Right hindlimb (tissue), 1 donor: Measurements from ENCODE around the gene PGM5.
"Not testable (repeated sequence)": the region's sequence is repeated elsewhere in the genome, so short reads cannot be mapped to it uniquely, and the experiment has no call there.

Experiments used
- DNase-seq: peaks from one replicate; pipeline ENCODE4 v3.0.0-alpha.2; 2018

The PGM5 gene

DNA sequence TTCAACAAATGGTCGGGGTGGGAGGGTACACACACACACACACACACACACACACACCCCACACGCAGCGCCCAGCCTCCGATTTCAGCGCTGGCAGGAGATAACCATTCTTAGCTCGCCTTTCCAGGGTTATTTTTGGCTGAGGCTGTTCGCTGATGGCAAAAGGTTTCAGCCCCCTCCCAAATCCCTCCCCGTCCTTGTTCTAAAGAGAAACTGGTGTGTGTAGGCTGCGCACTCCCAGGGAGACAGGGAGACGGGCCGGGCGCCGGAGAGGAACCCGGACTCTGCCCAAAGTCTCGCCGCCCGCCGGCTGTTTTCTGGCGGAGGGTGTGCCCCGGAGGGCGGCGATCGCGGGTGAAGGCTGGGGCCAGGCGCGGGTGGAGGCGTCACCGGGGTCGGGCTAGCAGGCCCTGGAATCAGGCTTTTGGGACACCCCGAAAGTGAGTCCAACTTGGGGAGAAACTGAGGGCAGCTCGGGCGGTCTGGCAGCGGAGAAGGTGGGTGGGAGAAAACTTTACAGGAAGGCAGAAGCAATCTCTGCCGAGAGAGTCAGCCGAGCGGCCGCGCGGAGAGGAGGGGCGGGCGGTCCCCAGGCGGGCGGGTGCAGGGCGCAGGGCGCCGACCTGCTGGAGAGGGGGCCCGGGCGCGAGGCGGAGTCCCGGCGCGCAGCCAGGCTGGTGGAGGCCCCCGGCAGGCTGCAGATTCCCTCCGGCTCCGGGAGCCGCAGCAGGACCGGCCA is at the start of gene PGM5:
Gene PGM5, plus strand, starts transcription at position 232 of the 739 bp plus-strand sequence. CDS start 517 bp downstream, outside the sequence.
- DNase-seq: peak; percentile 62

DNA sequence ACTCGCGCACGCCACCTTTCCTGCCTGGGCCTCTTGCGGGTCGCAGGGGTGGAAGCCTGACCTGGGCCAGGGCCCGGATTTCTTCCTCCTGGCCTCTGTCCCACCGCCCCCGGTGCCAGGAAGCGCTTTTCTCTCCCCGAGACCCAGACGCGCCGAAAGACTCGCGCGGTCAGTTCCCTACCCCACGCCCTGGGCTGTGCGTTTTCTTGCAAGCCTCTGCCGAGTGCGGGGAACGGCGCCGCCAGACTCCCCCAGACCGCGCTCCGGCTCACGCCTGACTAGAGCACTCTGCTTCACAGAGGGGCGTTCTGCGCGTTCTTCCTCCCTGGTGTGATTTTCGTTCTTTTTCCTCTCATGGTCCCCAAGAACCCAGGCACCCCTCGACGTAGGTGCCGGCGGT is 49.3 kb upstream of the PGM5 start:
- DNase-seq: not testable (repeated sequence)

DNA sequence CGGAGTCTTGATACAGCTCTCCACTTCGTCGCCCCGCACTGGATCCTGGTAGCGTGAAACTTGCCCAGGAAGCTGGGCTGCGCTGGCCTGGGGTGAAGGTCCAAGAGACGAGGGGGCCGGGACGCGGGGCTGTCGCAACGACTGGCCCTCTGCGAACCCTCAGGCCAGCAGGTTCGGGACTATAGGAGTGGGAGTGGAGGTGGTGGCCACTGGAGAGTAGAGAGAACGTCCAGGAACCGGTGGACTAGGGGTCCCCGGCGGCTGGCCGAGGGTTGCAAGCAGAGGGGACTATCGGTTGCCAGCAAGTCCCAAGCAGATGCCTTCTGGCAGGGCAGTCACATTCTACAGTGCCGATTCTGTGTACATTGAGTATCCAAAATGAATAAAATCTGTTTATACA is 48.8 kb upstream of the PGM5 start:
- not testable (repeated sequence) for DNase-seq

DNA sequence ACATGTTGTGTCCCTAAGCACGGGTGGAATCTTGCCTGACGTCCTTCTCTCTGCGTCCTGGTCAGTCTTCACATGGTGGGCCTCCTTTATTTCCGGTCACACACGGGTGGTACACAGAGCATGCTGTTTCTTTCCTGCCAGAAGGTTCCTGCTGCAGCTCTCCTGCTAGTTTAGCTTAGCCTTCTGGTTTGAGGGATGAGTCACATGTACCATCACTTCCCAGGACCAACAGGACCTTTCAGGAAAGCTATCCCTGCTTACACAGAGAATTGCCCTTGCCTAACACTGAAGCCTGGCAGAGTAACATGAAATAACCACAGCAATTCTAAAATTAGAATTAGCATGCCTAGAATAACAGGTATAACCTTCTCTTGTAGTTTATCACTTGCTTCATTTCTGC is 45.2 kb upstream of the PGM5 start:
- DNase-seq: not testable (repeated sequence)

DNA sequence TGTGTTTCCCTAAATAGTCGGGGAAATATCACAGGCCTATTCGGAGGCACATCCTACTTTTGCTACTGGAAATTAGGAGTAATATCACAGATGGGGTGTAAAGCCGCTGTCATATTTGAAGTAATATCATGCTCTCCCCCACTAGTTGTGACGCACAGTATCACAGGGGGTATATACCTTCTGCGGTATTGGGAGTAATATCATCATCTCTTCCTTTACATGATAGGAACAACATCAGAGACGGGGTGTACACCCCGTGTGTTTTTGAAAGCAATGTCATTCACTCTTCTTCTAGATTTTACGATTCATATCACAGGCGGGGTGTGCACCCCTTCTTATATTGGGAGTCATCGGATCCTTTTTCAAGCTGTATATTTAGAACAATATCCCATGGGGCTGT is 38.2 kb upstream of the PGM5 start:
- not testable (repeated sequence) for DNase-seq

DNA sequence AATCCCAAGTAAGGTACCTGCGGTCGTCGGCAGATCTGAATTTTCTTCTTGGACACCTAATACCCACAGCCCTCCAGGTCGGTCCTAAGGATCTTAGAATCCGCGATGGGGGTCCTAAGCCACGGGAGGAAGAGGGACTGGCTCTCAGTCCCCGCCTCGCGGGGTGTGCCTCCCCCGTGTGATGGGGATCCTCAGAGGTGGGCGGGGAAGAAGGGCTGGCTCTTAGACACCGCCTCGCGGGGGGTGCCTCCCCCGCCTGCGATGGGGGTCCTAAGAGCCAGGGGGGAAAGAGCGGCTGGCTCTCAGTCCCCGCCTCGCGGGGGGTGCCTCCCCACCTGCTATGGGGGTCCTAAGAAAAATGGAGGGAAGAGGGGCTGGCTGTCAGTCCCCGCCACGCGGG is 32.7 kb upstream of the PGM5 start:
- DNase-seq: not testable (repeated sequence)

DNA sequence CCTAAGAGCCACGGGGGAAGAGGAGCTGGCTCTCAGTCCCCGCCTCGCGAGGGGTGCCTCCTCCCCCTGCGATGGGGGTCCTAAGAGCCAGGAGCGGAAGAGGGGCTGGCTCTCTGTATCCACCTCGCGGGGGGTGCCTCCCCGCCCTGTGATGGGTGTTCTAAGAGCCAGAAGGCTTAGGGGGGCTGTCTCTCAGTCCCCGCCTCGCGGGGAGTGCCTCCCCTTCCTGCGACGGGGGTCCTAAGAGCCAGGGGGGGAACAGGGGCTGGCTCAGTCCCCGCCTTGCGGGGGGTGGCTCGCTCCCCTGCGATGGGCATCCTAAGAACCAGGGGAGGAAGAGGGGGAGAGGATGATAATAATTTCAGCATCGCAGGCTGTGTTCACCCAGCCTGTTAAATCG is 31.9 kb upstream of the PGM5 start:
- not testable (repeated sequence) for DNase-seq

DNA sequence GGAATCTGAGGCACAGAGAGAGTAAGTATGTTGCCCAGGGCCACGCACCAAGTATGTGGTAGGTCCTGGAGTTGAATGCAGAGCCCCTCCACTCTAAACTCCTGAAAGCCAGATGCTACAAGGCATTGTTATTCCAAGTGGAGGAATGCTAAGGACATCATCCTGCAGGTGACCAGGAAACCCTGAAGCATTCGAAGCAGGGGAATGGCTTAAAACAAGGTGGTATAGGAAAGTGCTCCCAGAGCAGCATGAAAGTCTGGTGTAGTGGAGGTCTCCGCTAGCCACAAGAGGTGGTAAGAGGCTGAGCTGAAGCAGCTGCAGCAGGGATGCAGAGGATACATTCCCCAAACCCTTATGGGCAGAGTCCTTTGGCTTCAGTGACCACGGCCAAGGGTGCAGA is 27.3 kb upstream of the PGM5 start:
- DNase-seq: not testable (repeated sequence)

DNA sequence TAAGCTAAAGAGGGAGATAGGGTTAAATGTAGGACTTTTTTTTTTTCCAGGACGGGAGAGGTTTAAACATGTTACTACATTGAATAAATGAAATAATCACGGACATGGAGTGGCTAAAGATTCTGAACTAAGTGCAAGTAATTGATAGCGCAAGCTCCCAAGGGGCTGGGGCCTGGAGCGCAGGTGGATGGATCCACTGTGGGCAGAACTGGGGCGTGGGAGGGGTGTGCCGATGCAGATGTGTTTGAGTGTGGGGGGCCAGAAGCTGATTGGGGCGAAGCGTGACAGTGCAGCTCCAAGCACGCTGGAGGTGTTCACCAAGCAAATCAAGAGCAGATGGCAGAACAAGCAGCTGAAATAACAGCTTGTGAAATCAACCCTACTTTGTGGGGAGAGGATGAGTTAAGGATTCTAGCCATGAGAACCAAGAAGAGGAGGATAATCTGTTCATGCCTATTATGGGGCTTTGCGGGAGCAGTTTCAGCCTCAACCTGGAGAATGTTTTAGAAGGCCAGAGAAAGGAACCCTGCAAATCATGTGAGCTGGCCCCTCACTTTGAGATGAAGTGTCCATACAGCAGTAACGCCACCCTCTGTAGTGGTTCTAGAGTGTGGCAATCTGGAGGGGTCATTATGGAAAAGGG is 25.8 kb upstream of the PGM5 start:
- DNase-seq: not testable (repeated sequence)

DNA sequence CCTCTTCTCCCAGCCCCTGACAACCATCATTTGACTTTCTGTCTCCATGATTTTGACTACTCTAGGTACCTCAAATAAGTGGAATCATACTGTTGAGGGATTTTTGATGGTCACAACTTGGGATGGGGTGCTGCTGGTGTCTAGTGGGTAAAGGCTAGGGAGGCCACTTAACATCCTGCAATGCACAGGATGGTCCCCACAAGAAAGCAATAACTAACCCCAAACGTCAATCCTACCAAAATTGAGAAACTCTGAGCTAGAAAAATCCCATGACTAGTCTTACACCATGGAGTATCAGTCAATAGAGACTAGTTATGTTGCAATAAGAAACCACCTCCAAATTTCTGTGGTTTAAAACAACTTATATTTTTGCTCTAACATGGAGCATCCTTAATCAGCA is 24.3 kb upstream of the PGM5 start:
- DNase-seq: not testable (repeated sequence)

DNA sequence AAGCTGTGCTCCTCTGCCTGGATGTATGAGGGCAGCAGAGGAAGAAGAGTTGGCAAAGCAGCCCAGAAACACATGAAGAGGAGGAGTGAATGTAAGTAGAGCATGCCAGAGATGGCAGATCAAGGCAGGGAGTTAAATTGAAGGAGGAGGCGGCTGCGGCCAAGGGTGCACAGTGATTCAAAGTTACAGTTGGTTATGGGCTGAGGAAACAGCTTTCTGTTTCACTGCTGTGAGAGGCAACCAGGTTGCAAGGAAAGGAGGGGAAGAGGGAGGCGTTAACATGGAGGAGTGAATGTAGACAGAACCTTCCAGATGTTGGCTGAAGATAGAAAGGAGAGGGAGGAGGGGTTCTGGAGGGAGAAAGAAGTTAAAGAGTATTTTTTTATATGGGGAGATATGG is 20.5 kb upstream of the PGM5 start:
- not testable (repeated sequence) for DNase-seq

DNA sequence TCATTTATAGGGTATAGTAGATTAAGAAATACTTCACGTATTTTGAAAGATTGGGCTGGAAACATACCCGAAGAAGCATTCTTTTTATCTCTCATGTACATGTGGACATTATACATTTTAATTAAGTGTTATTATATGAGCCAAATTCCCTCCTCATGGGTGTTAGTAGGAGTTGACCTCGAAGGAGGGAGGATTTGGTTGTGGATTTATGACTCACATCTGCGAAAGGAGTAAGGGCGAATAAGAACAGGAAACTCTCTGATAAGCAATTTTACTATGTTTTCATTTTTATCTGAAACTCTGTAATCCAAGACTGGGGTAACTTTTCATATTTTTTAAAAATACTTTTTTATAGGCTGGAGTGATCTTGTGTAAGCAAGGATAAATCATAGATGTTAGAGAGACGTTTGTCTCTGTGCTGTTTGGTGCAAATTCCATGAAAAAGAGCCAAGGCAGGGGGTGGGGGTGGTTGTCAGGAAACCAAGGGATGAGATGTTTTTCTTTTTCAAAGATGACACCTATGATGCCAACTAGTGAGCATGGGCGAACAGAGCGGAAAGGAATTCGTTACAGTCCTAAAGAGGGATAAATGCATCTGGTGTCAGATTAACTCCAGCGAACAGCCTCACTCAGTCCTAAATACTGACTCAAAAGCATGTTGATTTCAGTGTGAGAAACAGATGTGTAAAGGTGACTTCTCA is 19.6 kb upstream of the PGM5 start:
- not testable (repeated sequence) for DNase-seq

DNA sequence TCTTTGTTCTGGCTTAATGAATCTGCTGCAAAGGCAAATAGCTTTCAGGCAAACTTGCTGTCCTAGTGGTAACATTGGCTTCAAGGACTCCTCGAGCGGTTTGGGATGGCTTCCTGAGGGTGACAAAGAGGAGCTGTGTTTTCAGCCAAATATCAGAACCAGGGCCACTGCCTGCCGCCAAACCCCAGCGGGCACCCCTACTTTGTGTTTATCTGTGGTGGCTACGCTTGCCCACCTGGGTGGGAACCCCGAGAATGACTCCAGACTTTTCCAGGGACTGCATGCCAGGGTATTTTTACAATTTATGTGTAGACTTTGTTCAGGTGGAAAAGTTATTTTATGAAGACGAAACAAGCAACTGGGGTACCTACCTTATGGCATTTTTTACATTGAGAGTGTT is 18.4 kb upstream of the PGM5 start:
- DNase-seq: not testable (repeated sequence)

DNA sequence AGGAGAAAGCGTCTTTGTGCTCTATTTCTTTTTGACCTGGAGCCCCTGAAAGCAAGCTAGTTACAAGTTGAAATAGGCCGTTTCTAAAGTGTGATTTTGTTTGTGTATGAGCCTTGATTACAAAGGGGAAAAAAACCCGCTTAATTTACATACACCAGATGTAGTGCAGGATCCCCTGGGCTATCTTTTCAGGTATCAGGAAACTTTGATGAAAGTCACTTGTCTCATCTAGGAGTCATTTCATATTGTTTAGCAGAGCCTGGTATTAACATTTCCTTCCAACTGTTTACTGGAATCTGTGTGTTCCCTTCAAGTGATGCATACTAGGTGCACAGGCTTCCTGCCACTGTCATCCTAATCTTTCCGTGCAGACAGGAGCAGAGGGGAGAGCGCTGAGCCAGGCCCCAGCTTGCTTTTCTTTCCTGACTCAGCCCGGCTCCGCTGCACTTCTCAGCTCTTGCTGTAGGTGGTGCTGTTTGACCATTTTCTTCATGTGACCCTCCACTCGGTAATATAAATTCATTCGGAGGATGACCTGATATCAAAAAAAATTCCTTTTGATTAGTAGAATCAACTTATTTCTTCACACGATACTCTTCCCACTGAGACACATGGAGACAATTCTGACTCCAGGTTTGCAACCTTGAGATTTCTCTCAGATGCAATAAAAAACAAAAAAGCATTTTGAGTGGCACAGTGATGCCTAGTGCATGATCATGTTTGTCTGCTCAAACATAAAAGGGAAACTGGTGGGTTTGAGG is 14.0 kb upstream of the PGM5 start:
- DNase-seq: not testable (repeated sequence)

DNA sequence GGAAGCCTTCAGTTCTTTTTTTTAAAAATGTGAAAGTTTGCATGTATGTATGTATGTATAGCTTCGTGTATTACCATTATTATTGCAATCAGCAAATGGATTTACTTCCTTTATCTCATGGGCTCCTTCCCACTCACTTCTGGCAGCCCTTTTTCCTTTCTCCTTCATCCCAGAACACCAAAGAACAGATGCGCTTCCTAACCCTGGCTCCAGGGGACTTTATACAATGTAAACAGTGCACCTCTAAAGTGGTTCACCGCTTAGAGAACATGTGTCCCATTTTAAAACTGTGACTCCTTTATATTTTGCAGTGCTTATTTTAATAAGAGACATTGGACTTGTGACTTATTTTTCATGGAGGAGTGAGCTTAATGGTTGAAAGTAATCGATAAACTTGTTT is 13.2 kb upstream of the PGM5 start:
- DNase-seq: not testable (repeated sequence)

DNA sequence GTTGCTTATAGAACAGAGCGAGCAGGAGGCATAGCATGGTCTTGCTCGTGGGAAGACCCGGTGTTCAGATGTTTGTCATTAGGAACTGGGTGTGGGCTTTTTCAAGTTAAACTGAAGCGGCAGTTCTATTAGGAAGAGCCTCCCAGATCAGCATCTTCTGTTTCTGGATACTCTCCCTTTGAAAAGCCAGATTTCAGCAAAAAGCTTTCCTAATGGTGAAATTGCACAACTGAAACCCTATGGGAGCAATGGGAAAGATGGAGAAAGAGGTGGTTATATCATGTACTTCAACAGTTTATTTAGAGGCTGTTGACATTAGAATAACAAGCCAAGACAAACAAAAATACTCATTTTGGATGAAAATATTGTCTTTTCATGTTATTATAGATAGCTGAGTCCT is 12.4 kb upstream of the PGM5 start:
- DNase-seq: not testable (repeated sequence)

DNA sequence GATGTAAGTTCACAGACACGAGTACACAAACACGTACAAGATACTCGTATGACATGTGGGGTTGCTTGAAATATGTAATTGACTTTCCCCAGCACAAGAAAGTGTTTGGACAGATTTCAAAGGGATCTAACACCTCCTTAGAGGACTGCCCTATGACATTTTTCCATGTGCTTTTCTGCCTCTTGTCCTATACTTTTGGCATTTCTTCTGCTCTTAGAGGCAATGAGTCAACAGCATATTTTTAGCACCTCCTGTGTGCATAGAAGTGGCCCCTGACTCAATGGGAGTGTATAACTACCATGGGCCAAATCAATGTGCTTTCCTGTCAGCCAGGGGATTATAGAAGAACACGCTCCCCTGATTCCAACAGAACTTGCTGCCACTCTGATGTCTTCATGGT is 4.7 kb upstream of the PGM5 start:
- not testable (repeated sequence) for DNase-seq

DNA sequence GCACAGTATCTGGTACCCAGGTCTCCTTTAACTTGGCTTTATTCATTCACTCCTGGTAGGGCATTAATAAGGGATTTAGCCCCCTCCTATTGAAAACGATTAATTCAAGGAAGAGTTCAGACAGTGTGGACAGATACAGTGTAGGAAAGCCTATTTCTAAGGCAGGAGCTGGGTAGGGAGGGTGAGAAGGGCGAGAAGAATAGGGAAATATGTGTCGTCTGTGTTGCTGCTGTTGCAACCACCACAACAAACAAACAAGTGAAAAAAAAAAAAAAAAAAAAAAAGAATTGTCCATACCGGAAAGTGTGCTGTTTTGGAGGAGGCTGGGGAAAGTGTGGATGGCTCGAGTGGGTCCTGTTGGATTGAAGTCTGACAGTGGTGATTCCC is 425 bp upstream of the PGM5 start:
- peak; percentile 13 for DNase-seq

DNA sequence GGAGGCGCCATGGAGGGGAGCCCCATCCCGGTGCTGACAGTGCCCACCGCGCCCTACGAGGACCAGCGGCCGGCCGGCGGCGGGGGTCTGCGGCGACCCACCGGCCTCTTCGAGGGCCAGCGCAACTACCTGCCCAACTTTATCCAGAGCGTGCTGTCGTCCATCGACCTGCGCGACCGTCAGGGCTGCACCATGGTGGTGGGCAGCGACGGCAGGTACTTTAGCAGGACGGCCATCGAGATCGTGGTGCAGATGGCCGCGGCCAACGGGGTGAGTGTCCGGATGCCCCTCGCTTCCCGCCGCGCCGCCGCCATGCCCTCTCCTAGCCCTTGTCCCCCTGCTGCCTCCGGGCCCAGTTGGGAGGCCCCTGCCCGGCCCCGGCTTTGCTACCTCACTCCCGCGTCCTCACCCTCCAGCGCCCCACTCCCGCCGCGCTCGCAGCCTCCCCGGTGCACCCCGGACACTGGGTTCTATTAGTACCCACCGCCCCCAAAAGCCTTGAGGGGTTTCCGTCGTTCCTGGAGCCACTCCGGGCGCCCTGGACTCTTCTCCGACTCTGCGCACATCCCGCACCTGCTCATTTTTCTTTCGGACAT is 806 bp downstream of the PGM5 start:
- DNase-seq: not testable (repeated sequence)

DNA sequence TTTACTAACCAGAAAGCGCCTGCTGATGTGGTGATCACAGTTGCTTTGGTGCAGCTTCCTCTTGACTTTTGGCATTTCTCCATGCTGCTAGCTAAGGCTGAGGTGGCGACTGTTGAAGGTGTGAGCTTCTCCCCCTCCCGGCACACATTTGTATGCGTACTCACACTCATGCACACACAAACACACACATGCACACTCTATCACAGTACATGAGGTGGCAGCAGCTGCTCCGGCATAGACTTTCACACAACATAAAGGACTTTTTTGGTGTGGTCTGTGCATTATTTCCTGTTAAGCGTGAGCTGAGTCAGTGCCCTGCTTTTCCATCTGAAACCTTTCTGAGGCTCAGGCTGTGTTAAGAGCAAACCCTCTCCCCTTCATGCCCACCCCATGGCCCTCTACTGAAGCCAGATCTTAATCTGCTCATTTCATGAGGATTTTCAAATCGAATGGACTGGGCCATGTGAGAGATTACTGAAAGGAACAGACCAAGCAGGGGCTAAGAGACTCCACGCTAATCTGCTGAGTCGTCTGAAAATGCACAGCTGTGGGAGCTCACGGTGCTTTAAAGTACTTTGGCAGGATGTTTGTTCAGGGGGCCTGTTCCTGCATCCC is 10.6 kb downstream of the PGM5 start:
- peak; percentile 17 for DNase-seq

DNA sequence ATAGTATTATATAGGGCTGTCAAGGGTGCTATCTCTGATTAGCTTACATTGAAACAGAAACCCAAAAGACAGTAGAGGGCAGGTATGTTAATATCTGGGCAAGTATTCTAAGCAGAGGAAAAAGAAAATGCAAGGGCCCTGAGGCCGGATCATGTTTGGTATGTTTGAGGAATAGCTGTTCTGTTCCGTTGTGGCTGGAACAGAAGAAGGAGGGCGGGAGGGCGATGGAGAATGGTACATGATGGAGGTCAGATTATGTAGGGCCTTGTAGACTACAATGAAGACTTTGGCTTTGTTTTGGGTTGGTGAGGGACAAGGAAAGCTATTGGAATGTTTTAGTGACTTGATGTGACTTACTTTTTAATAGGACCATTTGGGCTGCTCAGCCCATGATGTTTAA is 19.4 kb downstream of the PGM5 start:
- not testable (repeated sequence) for DNase-seq

DNA sequence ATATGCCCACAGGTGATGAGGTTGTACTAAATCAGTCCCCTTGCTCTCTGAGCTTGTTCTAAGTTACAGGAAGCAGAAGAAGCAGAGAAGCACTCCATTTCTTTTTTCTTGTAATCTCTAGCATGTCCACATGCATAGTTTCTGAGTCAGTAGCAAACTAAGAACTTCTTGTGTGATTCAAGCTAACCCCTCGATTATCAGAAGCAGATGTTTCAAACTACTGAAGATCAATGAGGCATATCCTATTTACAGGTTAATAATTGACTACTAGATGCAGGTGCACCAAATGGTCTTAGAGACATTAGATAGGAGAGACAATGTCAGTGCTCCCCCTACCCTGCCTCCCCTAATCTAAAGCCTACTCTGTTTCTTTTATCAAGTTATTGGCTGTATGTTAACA is 21.3 kb downstream of the PGM5 start:
- DNase-seq: not testable (repeated sequence)
